ENCODE results near the gene FOXP1. TPM values are rescaled to one million over a fixed set of nuclear protein-coding genes. Genes with fewer than 3 reads are reported as not detected.
A peak's percentile ranks its signal among the peaks of the same experiment; 100 is the strongest.

Gene FOXP1
- total and polyA plus RNA-seq, 8 donors: 12.3 to 215 (median 117) TPM

DNA sequence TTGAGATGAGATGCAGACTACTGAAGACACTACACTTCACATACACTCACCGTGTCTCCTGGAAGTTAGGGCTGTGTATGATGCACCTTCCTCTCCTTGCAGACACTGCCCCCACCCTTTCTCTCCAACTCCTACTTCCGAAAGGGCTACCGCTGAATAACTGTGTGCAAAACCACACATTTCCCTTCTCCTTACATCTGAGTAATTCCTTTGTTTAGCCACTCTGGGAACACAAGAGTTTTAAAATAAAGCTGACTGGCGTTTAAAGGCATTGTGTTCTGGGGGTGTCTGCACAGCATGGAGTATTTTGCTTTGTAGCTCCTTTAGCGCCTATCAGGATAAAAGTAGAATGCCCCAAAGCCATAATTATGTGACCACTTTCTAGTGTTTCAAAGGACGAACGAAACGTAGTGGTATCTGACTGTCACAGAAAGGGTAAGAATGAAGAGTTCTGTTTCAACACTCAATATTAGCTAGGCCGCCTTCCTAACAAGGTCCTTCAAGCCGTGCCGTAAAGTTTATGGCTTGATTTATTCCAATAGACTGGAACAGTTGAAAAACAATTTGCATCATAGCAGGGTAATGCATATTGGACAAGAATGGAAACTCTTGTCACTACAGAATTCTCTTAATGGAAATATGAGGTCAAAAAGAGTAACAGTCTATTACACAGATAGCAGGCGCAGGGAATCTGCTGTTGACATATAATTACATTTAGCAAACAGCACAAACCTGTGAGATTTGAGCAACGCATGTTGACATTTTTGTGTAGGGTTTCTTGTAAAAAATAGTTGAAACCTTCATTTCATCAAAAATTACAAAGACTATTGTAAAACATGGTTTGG is 619.9 kb downstream of the FOXP1 start:
- Histone ChIP-seq H3K4me3 (no peak overlapping the region), H3K27ac (no peak overlapping the region), H3K4me1 (peaks cover 0 to 18% (median 7%) of the 10 kb centered on the region in 4 donors), H3K36me3 (peaks cover 55 to 99% (median 92%) of the 10 kb centered on the region in 4 donors), H3K27me3 (no peaks in the 10 kb centered on the region), H3K9me3 (no peaks in the 10 kb centered on the region)
- no peak for DNase-seq
- TF ChIP-seq POLR2AphosphoS5 (IDR thresholded peaks at IDR 0.05) (no peak), EP300 (IDR thresholded peaks at IDR 0.05) (no peak), CTCF (IDR thresholded peaks at IDR 0.05) (no peak), POLR2A (IDR thresholded peaks at IDR 0.05) (no peak)
- intact Hi-C loops (cut with DNase I; ENCODE audit: low total_unique reads): no loop called here
- WGBS, 5 donors: 89 to 93% (median 90%) methylated on average over 13 of the region's 13 CpGs

DNA sequence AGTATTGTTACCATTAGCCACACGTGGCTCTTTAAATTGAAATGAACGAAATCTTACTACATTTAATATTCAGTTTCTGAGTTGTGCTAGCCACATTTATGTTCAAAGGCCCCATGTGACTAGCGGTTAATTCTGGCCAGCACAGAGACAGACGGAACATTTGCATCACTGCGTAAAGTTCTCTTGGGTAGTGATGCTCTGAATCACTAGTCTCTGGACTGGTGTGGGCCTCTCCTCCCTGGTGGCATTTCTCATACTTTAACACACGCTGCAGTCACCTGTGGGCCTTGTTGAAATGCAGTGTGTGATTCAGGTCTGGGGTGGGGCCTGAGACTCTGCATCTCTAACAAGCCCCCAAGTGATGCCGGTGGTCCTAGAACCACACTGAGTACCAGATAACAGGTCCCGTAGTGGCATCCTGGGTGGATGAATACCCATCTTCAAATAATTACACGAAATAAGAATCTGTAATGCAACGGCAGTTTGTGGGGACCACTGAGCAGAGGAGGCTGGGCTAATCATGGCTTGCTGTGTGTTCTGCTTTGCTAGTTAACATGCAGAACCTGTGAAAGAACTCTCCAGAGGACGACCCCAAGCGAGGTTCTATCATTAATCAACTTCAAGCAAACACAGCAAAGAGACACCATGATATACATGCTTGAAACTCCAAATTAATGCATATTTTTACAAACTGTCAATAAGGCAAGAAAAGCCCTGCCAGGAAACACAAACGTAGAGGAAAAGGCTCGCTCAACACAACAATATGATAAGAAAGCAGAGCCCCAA is 623.8 kb downstream of the FOXP1 start:
- no peak overlapping the region for H3K4me3 ChIP-seq
- TF ChIP-seq EP300 (IDR thresholded peaks at IDR 0.05) (no peak), POLR2AphosphoS5 (IDR thresholded peaks at IDR 0.05) (no peak), POLR2A (IDR thresholded peaks at IDR 0.05) (no peak), CTCF (IDR thresholded peaks at IDR 0.05) (no peak)
- peaks cover 45 to 84% (median 77%) of the 10 kb centered on the region in 4 donors for H3K36me3 ChIP-seq
- H3K9me3 ChIP-seq: no peaks in the 10 kb centered on the region
- WGBS, 5 donors: 90 to 94% (median 91%) methylated on average over 14 of the region's 14 CpGs
- intact Hi-C loops (cut with DNase I; ENCODE audit: low total_unique reads): no loop called here
- no peak overlapping the region for H3K27ac ChIP-seq
- DNase-seq: no peak
- peaks cover 0 to 22% (median 4%) of the 10 kb centered on the region in 4 donors for H3K4me1 ChIP-seq
- H3K27me3 ChIP-seq: no peaks in the 10 kb centered on the region

DNA sequence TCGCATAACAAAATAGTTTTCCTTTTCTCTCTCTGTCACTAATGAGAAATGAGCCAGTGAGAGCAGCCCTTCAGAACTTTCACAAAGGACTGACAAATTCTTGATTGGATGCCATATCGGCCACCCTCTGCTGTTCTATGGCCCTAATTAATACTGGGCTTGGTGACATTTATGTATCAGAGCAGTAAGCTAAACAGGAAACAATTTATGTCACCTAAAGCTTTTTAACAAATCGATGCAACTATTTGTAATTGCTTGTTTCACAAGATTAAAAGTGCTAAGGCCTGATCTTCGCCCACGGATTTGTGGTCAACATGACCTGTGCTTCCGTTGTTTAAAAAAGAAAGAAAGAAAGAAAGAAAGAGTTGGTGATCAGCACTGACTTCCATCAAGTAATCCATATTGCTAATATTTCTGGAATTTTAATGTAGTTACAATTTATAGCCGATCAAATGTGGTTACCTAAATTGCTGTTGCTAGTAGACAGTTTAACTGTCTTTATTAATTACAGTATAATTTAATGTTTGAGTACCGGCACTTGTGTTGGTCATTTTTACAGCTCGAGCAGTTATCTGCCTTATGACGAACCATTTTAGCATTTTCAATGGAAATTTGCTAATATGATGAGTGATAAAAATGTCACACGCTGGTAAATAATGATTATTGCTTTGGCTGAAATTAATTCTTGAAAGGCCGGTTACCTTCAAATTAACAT is 631.3 kb downstream of the FOXP1 start:
- TF ChIP-seq CTCF (IDR thresholded peaks at IDR 0.05): no peak
- TF ChIP-seq POLR2AphosphoS5 (IDR thresholded peaks at IDR 0.05): no peak
- TF ChIP-seq POLR2A (IDR thresholded peaks at IDR 0.05): no peak
- no peak for TF ChIP-seq EP300 (IDR thresholded peaks at IDR 0.05)
- Histone ChIP-seq H3K27ac (no peak overlapping the region), H3K4me1 (peaks cover 0 to 23% (median 6%) of the 10 kb centered on the region in 4 donors), H3K4me3 (no peak overlapping the region), H3K9me3 (no peaks in the 10 kb centered on the region), H3K27me3 (no peaks in the 10 kb centered on the region), H3K36me3 (peaks cover 0 to 12% (median 4%) of the 10 kb centered on the region in 4 donors)
- no peak for DNase-seq
- intact Hi-C loops (cut with DNase I; ENCODE audit: low total_unique reads): no loop called here
- WGBS, 5 donors: 74 to 78% (median 75%) methylated on average over 12 of the region's 12 CpGs

DNA sequence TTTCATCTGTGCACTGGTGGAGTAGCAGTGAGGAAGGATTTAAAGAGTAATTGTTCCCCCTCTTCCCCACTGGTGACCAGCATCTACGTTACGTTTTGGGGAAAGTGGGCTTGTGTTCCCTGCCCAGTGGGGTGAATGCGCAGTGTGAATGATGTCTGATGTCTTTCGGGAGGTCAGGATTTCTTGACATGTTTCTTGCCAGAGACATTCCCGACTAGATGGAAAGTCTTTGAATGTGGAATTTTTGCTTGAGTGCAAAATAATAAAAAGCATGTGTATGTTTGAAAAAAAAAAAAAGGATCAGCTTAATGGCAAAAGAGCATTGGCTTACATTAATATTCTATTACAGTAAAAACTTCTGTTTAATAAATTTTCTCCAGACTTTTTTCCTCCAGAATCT is 632.2 kb downstream of the FOXP1 start:
- no peak overlapping the region for H3K4me3 ChIP-seq
- intact Hi-C loops (cut with DNase I; ENCODE audit: low total_unique reads): no loop called here
- TF ChIP-seq POLR2AphosphoS5 (IDR thresholded peaks at IDR 0.05) (no peak), POLR2A (IDR thresholded peaks at IDR 0.05) (no peak), CTCF (IDR thresholded peaks at IDR 0.05) (no peak), EP300 (IDR thresholded peaks at IDR 0.05) (no peak)
- H3K4me1 ChIP-seq: peaks cover 0 to 14% (median 6%) of the 10 kb centered on the region in 4 donors
- H3K27me3 ChIP-seq: no peaks in the 10 kb centered on the region
- no peak overlapping the region for H3K27ac ChIP-seq
- peaks cover 0 to 7% (median 3%) of the 10 kb centered on the region in 4 donors for H3K36me3 ChIP-seq
- H3K9me3 ChIP-seq: no peaks in the 10 kb centered on the region
- WGBS, 5 donors: 60 to 74% (median 68%) methylated on average over 5 of the region's 5 CpGs
- DNase-seq: peak in 1 of 2 donors; percentile 27
